Mucosa of rectum (tissue), 2 donors: ENCODE results near the gene OXGR1.

Experiments used
- H3K27ac ChIP-seq, 2 donors: one replicate each; pipeline ENCODE4 v1.7.0; 2013; ENCODE audit warnings: inconsistent platforms in 2 of 2, low read depth in 2 of 2, low read length in 2 of 2
- H3K27me3 ChIP-seq, 2 donors: one replicate each; pipeline ENCODE4 v1.7.0; 2013; ENCODE audit warnings: low read length in 2 of 2; ENCODE audit not compliant: control insufficient read depth in 2 of 2, insufficient read depth in 2 of 2
- H3K36me3 ChIP-seq, 2 donors: one replicate each; pipeline ENCODE4 v1.7.0; 2013; ENCODE audit warnings: low read length in 2 of 2; ENCODE audit not compliant: control insufficient read depth in 2 of 2, insufficient read depth in 2 of 2
- H3K4me1 ChIP-seq, 2 donors: one replicate each; pipeline ENCODE4 v1.7.0; 2013; ENCODE audit warnings: low read length in 2 of 2, mild to moderate bottlenecking in 1 of 2; ENCODE audit not compliant: control insufficient read depth in 2 of 2, insufficient read depth in 2 of 2
- H3K4me3 ChIP-seq, 2 donors: one replicate each; pipeline ENCODE4 v1.7.0; 2013; ENCODE audit warnings: low read length in 2 of 2
- H3K9ac ChIP-seq, 2 donors: one replicate each; pipeline ENCODE4 v1.7.0; 2013; ENCODE audit warnings: low read length in 2 of 2, low read depth in 1 of 2, mild to moderate bottlenecking in 1 of 2
- H3K9me3 ChIP-seq, 2 donors: one replicate each; pipeline ENCODE4 v1.7.0; 2013; ENCODE audit warnings: low read length in 2 of 2; ENCODE audit not compliant: control insufficient read depth in 2 of 2
- donor health status: healthy.
- donor health status: Normal muscosa, but diverticular disease.

The OXGR1 gene

DNA sequence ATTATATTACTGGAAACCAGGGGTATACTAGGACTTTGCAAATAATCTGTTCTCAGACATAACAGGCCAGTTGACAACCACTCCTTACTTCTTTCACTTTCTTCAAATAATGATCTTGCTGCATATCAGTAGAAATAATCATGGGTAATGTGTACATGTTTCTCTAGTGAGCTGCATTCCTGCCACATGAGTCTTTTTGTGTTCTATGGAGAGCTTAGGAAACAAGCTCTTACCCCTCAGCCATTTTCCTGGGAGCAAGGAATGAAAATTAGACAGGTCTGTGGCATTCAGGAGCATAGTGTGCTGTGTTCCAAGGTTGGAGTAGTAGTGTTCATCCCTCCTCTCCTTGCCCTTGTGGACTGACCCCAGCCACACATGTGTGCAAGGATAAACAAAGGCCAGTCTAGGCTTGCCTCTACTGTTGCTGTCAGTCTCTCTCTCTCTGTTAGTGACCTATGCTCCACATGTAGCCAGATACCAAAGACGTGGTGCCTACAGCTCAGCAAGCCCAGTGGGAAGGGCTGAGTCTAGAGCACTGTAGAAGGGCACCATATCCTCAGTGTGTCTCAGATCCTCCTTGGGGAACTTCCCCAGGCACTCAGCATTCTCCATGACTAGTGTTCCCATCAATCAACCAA is 11.5 kb upstream of the OXGR1 start:
- Histone ChIP-seq H3K36me3 (no peaks in the 10 kb centered on the region), H3K27ac (no peak overlapping the region), H3K9ac (no peak overlapping the region), H3K9me3 (no peaks in the 10 kb centered on the region), H3K27me3 (no peaks in the 10 kb centered on the region), H3K4me3 (no peak overlapping the region), H3K4me1 (no peaks in the 10 kb centered on the region)

DNA sequence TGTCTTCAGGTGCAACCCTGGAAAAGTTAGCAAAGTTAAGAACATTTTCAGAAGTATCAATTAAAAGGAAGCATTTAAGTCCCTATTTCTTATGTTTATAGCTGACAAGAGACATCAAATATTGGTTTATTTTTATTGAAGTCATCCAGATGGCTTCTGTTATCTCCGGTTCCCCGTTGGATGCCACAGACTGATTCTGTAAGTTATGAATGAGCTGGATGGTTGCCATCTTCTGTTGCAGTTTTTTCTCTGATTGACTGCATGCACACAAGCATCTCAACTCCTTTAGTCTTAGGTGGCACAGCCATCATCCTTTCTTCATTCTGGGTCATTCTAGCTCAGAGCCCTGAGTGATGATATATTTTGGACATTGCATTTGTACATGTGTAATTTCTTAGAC is 10.6 kb upstream of the OXGR1 start:
- Histone ChIP-seq H3K36me3 (no peaks in the 10 kb centered on the region), H3K4me1 (no peaks in the 10 kb centered on the region), H3K27ac (no peak overlapping the region), H3K4me3 (no peak overlapping the region), H3K9ac (no peak overlapping the region), H3K27me3 (no peaks in the 10 kb centered on the region), H3K9me3 (no peaks in the 10 kb centered on the region)

DNA sequence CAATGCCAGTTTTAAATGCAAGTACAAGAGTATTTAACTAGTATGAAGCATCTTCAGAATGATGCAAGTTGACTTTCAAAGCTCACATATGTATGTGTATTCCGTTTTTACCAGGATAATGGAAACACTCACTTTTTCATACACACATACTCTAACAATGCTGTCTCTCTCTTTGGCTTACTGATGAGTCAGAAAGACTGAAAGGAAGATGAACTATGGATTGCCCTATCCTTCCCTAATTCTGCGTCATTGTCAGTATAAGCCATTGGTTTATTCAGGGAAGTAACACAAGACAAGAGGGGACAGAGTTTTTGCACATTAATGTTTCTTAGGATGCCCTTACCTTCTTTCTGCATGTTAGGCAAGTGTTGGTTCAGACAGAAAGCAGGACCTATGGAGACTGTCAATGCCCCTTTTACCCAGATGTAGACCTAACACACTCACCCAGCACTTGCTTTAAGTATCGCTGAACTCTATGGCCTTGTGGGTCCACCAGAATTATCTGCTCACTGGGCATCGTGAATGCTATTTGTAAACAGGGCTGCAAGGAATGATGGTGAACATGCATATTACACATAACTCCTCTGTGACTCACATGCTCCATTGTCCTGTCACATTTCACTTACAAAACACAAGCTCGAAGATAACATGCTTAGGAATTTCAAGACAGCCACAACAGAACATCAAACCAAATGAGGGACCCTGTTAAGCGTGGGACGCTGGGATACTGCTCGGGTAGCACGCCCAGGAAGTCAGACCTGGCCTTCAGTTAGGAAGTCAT is 10.0 kb upstream of the OXGR1 start:
- Histone ChIP-seq H3K27ac (no peak overlapping the region), H3K27me3 (no peaks in the 10 kb centered on the region)

DNA sequence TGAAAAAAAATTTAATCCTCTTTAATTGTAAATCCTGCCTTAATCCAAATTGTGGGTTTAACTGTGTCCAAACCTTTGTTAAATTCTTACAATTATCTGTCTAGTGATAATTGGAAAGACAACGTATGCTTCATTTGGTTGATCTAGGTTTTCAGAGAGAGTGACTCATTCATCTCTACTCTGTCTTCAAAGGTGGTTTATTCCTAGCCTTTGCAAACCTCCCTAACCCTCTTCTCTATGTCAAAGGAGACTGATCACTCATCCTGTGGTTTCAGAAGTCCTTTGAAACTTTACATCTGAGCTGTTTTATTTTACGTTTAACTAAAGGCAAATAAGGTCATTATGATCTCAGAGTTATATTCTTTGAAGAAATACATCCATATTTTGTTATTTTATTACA is 8.8 kb upstream of the OXGR1 start:
- no peaks in the 10 kb centered on the region for H3K9me3 ChIP-seq
- no peak overlapping the region for H3K27ac ChIP-seq
- H3K36me3 ChIP-seq: no peaks in the 10 kb centered on the region
- no peaks in the 10 kb centered on the region for H3K27me3 ChIP-seq
- H3K4me3 ChIP-seq: no peak overlapping the region
- H3K9ac ChIP-seq: no peak overlapping the region
- H3K4me1 ChIP-seq: no peaks in the 10 kb centered on the region

More for the DNA sequence above, 10.0 kb upstream of the OXGR1 start:
- H3K4me1 ChIP-seq: no peaks in the 10 kb centered on the region
- H3K9me3 ChIP-seq: no peaks in the 10 kb centered on the region
- H3K9ac ChIP-seq: no peak overlapping the region
- H3K36me3 ChIP-seq: no peaks in the 10 kb centered on the region
- no peak overlapping the region for H3K4me3 ChIP-seq

DNA sequence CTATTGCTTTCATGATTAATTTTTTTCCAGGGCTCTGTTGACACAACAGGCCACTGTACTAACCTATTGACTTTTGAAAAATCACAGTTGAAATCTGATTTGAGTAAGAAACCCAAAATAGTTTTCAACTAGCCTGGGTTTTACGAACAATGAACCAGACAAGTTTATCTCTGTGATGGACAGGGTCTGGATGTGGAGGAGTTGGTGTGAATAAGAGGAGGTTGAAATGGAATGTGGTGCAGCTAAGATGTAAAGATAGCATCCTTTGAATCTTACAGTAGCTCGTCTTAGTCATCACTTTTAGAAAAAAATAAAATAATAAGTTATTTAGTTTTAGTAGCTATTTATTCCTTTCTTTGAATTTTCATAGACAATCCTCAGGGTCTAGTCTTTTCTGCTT is 8.3 kb upstream of the OXGR1 start:
- H3K4me1 ChIP-seq: no peaks in the 10 kb centered on the region
- no peak overlapping the region for H3K4me3 ChIP-seq

DNA sequence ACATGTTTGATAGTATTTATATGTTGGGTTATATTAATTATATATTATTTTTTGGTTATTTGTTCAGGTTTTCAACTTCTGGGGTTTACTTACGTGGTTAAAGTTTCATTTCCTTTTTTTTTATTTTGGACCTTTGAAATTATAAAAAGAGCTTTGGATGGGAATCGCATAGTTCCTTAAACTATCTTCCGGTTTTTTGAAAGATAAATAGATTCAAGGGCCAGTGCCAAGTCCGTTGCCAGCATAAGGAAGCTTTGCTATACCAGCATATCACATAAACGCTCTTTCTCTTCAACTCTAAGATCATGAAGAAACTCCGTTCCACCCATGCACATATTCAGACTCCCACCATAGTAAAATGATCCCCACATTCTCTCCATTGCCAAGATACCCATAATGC is 7.4 kb upstream of the OXGR1 start:
- H3K4me3 ChIP-seq: no peak overlapping the region
- H3K27me3 ChIP-seq: no peaks in the 10 kb centered on the region
- no peaks in the 10 kb centered on the region for H3K9me3 ChIP-seq
- no peaks in the 10 kb centered on the region for H3K36me3 ChIP-seq
- H3K27ac ChIP-seq: no peak overlapping the region
- no peak overlapping the region for H3K9ac ChIP-seq
- H3K4me1 ChIP-seq: no peaks in the 10 kb centered on the region

More for the DNA sequence above, 8.3 kb upstream of the OXGR1 start:
- no peaks in the 10 kb centered on the region for H3K27me3 ChIP-seq
- H3K27ac ChIP-seq: no peak overlapping the region
- H3K9me3 ChIP-seq: no peaks in the 10 kb centered on the region
- H3K9ac ChIP-seq: no peak overlapping the region
- no peaks in the 10 kb centered on the region for H3K36me3 ChIP-seq

DNA sequence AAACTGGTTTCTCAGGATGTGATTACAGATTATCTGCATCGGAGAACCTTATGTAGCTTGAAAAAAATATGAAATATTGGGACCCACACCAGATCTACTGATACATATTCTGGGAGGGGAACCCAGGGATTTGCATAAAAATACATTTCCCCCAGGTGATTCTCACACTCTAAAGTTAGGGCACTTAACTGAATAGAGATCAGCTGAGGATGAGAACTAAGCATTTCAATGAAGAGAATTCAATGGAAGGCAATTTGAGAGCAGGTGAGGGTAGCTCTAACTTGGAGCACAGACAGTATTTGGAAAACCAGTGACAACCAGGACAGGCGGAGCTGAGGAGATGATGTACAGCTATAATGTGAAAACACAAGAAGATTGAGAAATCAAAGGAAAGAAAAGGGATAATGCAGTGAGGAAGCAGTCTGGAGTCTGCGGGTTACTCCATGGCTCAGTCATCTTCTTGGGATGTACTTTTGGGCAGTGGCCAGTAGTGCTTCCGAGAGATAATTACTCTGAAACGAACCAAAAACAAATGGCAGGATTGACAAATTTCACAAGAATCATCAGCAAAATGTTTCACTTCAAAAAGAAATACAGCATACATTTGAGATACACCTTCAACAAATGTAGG is 6.1 kb upstream of the OXGR1 start:
- Histone ChIP-seq H3K4me1 (no peaks in the 10 kb centered on the region), H3K36me3 (no peaks in the 10 kb centered on the region), H3K27ac (no peak overlapping the region), H3K9me3 (no peaks in the 10 kb centered on the region), H3K9ac (no peak overlapping the region), H3K4me3 (no peak overlapping the region), H3K27me3 (no peaks in the 10 kb centered on the region)

DNA sequence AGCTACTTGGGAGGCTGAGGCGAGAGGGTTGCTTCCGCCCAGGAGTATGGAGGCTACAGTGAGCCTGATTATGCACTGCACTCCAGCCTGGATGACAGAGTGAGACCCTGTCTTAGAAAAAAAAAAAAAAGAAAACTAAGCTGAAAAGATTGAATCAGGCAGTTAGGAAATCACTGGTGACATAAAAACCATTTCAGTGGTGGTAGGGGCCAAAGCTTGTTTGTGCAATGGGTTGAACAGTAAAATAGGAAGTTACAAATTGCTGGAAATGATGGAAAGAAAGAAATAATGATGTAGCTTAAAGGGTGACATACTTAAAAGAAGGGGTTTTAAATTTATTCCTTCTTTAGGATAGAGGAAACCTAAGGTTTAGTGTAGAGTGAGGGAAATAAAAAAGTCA is 4.8 kb upstream of the OXGR1 start:
- no peak overlapping the region for H3K27ac ChIP-seq
- H3K27me3 ChIP-seq: peaks cover 0 to 2% of the 10 kb centered on the region in 2 donors
- H3K4me3 ChIP-seq: no peak overlapping the region
- H3K9ac ChIP-seq: no peak overlapping the region
- H3K9me3 ChIP-seq: no peaks in the 10 kb centered on the region
- H3K4me1 ChIP-seq: peaks cover 0 to 1% of the 10 kb centered on the region in 2 donors
- H3K36me3 ChIP-seq: no peaks in the 10 kb centered on the region

DNA sequence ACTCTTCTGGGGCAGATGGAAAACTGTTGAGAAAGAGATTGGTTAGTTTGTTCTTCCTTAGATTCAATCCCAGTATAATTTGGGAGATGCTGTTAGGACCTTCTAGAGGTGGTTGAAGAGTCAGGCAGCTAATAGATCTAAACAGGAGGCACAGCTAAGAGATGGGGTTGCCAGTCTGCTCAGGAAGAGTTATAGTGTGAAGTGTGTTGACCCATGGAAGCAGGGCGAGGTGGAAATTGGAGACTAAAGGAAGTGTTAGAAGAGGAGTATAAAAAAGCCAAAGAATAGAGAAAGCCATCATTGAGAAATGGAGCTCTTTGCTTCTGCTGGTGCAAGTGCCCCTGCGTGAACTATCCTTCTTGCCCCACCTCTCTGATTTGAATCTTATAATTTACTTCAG is 3.8 kb upstream of the OXGR1 start:
- Histone ChIP-seq H3K27me3 (peaks cover 0 to 2% of the 10 kb centered on the region in 2 donors), H3K9me3 (no peaks in the 10 kb centered on the region), H3K9ac (no peak overlapping the region), H3K4me3 (no peak overlapping the region), H3K4me1 (peaks cover 0 to 5% of the 10 kb centered on the region in 2 donors), H3K27ac (no peak overlapping the region), H3K36me3 (no peaks in the 10 kb centered on the region)

DNA sequence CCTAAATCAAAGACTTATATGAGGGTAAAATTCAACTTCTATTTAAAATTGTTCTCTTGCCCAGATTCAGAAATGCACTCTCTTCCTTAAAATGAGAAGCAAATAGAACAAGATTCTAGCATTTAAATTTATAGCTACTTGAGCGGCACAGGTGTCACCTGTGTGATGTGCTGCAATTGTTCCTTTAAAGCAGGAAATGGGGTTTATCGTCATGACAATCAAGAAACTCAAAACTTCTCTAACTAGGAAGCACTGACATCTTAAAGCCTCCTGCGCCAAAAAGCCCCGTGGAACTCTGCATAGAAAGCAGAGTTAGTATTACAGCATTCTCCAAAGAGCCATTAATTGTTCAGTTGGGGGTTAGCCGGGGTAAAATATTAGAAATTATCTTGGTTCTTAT is 2.6 kb upstream of the OXGR1 start:
- Histone ChIP-seq H3K4me3 (no peak overlapping the region), H3K9me3 (no peaks in the 10 kb centered on the region), H3K4me1 (peaks cover 0 to 5% of the 10 kb centered on the region in 2 donors), H3K9ac (no peak overlapping the region), H3K27ac (no peak overlapping the region), H3K36me3 (no peaks in the 10 kb centered on the region), H3K27me3 (peaks cover 0 to 2% of the 10 kb centered on the region in 2 donors)
